Osteocyte (in vitro differentiated cells): ENCODE measurements around the gene CORO7. TPM values are rescaled to one million over a fixed set of nuclear protein-coding genes. Genes with fewer than 3 reads are reported as not detected.

Experiments used
- DNase-seq: peaks from one replicate; pipeline ENCODE4 v3.0.0; 2021; ENCODE audit warnings: mixed read lengths; ENCODE audit not compliant: unreplicated experiment; ENCODE audit errors: extremely low spot score
- H3K27ac Mint-ChIP-seq: one replicate; pipeline ENCODE4 v1.8.0; 2021; ENCODE audit warnings: mild to moderate bottlenecking, mixed read lengths; ENCODE audit not compliant: unreplicated experiment
- H3K27me3 Mint-ChIP-seq: one replicate; pipeline ENCODE4 v1.8.0; 2021; ENCODE audit warnings: mixed read lengths; ENCODE audit not compliant: unreplicated experiment
- H3K36me3 Mint-ChIP-seq: one replicate; pipeline ENCODE4 v1.8.0; 2021; ENCODE audit warnings: mixed read lengths; ENCODE audit not compliant: unreplicated experiment
- H3K4me1 Mint-ChIP-seq: one replicate; pipeline ENCODE4 v1.8.0; 2021; ENCODE audit warnings: mixed read lengths; ENCODE audit not compliant: unreplicated experiment
- H3K4me3 Mint-ChIP-seq: one replicate; pipeline ENCODE4 v1.8.0; 2021; ENCODE audit warnings: mild to moderate bottlenecking, moderate library complexity, mixed read lengths; ENCODE audit not compliant: unreplicated experiment
- H3K9me3 Mint-ChIP-seq: one replicate; pipeline ENCODE4 v1.8.0; 2021; ENCODE audit warnings: mixed read lengths; ENCODE audit not compliant: unreplicated experiment
- CTCF ChIP-seq: fragments of 200-600 bp; sonication (generic); IDR thresholded peaks from 2 replicates; pipeline ENCODE4 v1.5.0; 2021; ENCODE audit warnings: antibody characterized with exemption, mild to moderate bottlenecking, moderate library complexity
- total RNA-seq: library from RNA; stranded (reverse); gene quantifications from 2 replicates; pipeline ENCODE4 v1.2.1, GENCODE V29; 2021

Gene CORO7
- total RNA-seq, 1 donor from 2014 or later, result 40.1 TPM

- no peaks in the 10 kb centered on the region for H3K9me3 Mint-ChIP-seq
- H3K27me3 Mint-ChIP-seq, result no peaks in the 10 kb centered on the region
- TF ChIP-seq CTCF, result no peak
- H3K27ac Mint-ChIP-seq, result no peak overlapping the region
- H3K4me3 Mint-ChIP-seq, result no peak overlapping the region
- peaks cover 14% of the 10 kb centered on the region for H3K4me1 Mint-ChIP-seq
- H3K36me3 Mint-ChIP-seq, result peaks cover 3% of the 10 kb centered on the region
- no peak for DNase-seq
Measured at GRCh38 chr16:4340443-4340842, 76.0 kb downstream of the CORO7 start.

GRCh38 chr16:4339909-4340308, 76.5 kb downstream of the CORO7 start:
- peak; percentile 27 for TF ChIP-seq CTCF
- no peaks in the 10 kb centered on the region for H3K27me3 Mint-ChIP-seq
- no peak overlapping the region for H3K4me3 Mint-ChIP-seq
- peak overlapping the region; percentile 73 for H3K27ac Mint-ChIP-seq
- DNase-seq, result peak; percentile 90
- no peaks in the 10 kb centered on the region for H3K9me3 Mint-ChIP-seq
- H3K4me1 Mint-ChIP-seq, result peaks cover 14% of the 10 kb centered on the region
- peaks cover 4% of the 10 kb centered on the region for H3K36me3 Mint-ChIP-seq

- Mint-ChIP-seq H3K4me1 (peaks cover 14% of the 10 kb centered on the region), H3K9me3 (no peaks in the 10 kb centered on the region), H3K27ac (peak overlapping the region; percentile 73), H3K27me3 (no peaks in the 10 kb centered on the region), H3K36me3 (peaks cover 4% of the 10 kb centered on the region), H3K4me3 (no peak overlapping the region)
- DNase-seq, result no peak
- TF ChIP-seq CTCF, result no peak
Measured at GRCh38 chr16:4339455-4339854, 76.9 kb downstream of the CORO7 start.

GRCh38 chr16:4338712-4339299, 77.6 kb downstream of the CORO7 start:
- Mint-ChIP-seq H3K9me3 (no peaks in the 10 kb centered on the region), H3K36me3 (peaks cover 4% of the 10 kb centered on the region), H3K27me3 (no peaks in the 10 kb centered on the region), H3K4me1 (peaks cover 14% of the 10 kb centered on the region), H3K27ac (no peak overlapping the region), H3K4me3 (no peak overlapping the region)
- DNase-seq, result no peak
- TF ChIP-seq CTCF, result no peak

GRCh38 chr16:4338125-4338582, 78.2 kb downstream of the CORO7 start:
- no peak for DNase-seq
- no peaks in the 10 kb centered on the region for H3K27me3 Mint-ChIP-seq
- no peak overlapping the region for H3K27ac Mint-ChIP-seq
- no peaks in the 10 kb centered on the region for H3K9me3 Mint-ChIP-seq
- TF ChIP-seq CTCF, result no peak
- H3K36me3 Mint-ChIP-seq, result peaks cover 4% of the 10 kb centered on the region
- H3K4me3 Mint-ChIP-seq, result no peak overlapping the region
- H3K4me1 Mint-ChIP-seq, result peaks cover 14% of the 10 kb centered on the region
